Measurements from ENCODE around the gene TMEM150C.

GRCh38 chr4:82500435-82501153, 61.2 kb downstream of the TMEM150C start:
- TF ChIP-seq CTCF (IDR thresholded peaks at IDR 0.05), result no peak
- no peak for TF ChIP-seq POLR2A (IDR thresholded peaks at IDR 0.05)

All from right lobe of liver (tissue), 4 donors.